NCI-H748 treated with DMSO at 0.1 percent for 48 hours (cell line): ENCODE data around the gene IGF1R.

Experiments used
- DNase-seq: peaks from one replicate; lab custom pipeline; 2025; lab: John Stamatoyannopoulos, UW

The IGF1R gene

GRCh38 chr15:98727115-98728040 is 79.0 kb downstream of the IGF1R start:
- no peak for DNase-seq

DNA sequence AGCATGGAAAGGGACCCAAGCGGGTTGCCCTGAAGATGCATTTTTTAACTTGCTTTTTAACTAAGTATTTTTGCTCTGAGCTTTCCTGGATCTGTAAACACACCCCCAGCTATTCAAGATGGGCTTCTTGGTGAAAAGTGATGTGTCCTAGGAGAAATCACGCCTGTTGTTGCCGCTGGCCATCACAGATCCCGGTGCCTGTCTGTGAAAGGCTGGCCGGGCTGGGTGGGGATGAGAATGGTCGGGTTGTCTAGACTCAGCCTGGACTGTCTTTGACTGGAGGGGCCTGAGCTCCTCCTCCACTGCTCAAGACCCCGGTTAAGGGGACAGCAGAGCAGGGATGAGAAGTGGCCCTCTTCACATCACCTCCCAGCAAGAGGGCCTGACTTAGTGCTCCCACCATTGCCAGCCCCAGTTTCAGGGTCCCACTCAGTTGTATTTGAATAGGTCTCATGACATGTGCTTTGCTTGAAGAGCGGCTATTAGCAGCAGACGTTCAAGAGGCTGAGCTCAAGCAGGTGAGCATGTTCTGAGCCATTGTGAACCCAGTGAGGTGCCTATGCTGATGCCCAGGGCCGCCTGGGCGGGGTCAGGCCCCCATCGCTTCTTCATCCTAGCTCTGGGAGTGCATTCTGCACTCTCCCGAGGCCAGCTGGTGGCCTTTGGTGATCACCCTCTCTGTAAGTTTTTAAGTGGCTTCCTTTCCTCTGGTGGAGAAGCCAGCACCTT is 79.9 kb downstream of the IGF1R start:
- DNase-seq, result no peak

DNA sequence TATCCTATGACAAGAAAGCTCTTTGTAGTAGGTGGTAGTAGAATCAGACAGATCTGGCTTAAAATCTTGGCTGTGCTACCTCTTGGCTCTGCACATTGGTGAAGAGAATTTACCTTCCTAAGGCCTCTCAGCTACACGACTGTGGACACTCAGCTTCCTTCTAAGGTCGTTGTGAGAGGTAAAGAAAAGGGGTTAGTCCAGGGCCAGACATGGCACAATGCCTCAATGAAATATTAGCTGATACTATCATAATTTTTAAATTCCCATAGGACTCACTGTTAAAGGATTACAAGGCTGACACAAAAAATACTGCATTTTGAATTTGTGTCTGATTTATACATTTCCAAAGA is 80.4 kb downstream of the IGF1R start:
- no peak for DNase-seq

DNA sequence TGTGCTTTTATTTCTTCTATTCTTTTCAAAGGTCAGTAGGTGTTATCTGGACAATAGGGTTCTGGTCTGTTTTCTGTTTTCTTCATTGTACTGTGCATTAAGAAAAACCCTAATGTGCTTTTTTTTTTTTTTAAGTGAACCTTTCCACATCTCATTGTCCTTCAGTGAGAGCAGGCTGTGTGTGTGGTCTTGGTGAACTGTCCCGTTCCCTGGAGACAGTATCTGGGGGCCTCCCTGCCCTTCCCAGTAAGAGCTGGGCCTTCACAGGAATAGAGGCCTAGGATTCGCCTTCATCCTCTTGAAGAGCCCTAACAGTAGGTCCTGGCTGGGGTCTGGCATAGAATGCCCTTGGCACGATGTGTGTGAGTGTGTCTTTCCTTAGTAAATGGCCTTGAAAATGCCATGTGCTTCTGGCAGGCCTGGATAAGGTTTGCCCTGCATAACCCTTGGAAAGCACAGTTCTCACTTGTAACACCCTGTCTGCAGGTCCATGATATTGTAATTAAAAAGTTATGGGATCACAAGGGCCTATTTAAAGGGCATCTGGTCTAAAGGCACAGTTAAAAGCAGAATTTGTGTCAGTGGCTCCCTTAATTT is 81.2 kb downstream of the IGF1R start:
- DNase-seq, result no peak

DNA sequence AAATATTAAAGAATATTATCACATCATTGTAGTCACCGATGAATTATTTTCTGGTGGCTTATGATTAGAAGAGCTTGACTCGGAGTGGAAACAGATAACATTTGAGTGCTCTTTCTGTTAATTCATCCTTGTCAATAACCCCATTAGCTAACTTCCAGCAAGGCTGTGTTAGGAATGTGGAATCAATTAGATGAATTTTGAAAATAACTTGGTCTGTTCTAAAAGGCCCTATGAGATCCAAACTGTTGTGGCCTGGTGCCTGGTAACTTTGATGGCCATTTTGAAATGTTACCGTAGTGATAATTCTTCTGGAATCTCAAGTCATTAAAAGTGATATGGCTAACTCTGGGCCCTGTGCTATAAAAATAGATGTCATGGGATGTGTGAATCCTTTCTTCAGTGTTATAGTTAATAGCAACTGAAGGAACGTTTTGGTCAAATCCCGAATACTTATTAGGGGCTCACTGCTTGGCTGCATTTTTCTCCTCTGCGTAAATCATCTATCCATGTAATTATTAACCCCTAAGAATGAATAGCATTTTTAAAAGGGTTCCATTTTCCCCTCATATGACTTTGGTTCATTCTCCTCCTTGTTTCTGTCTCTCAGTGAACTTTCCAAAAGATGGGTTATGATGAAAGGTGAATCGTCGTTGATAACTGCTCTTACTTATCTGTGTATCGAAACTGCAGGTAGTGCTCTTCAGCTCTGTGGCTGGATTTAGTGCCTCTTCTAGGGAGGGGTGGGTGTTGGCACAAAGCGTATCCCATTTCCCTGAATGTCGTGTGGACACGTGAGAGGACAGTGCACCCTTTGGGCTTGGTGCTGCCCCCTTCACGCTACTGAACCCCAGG is 82.7 kb downstream of the IGF1R start:
- no peak for DNase-seq

DNA sequence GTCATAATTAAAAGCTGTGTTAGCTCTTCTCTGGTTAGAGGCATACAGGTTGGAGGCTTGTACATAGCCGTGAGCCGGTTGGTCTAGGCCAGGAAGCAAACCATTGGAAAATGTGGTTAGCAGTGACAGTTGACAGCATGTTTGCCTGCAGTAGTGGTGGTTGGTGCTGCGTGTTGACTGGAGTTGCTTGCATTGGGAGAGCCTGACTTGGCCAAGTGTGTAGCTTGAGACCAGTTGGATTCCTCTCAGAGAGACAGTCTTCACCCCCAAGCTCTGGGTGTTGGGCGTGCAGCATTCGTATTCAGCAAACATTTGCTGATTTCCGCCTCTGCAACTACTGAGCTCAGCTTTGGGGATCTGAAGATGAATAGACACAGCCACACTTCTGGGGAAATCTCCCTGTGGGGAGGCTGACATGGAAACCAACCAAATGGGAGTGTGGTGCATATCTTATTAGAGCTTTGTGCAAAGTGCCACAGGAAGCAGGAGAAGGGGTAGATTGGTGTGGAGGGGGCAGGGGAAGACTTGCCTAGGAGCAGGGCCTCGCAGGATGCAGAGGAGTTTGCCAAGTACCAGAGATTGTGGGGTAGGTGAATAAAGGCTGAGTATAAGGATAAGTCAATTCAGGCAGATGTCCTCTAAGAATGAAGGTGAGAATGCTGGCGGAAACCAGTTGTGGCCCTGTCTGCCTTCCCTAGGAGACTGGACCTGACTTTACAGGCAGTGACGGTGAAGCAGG is 83.5 kb downstream of the IGF1R start:
- no peak for DNase-seq

DNA sequence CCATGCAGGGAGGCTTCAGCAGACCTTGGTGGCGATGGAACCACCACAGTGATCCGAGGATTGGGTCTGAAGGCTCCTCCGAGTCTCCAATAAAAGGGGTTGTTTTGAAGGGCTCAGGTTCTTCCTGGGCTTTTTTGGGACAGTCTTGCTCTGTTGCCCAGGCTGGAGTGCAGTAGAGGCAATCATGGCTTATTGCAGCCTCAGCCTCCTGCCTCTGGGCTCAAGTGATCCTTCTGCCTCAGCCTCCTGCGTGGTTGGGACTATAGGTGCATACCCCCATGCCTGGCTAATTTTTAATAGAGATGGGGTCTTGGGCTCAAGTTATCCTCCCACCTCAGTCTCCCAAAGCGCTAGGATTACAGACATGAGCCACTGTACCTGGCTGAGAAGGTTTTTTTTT is 84.8 kb downstream of the IGF1R start:
- no peak for DNase-seq

- no peak for DNase-seq
Observed at GRCh38 chr15:98734466-98735199, 86.3 kb downstream of the IGF1R start.

DNA sequence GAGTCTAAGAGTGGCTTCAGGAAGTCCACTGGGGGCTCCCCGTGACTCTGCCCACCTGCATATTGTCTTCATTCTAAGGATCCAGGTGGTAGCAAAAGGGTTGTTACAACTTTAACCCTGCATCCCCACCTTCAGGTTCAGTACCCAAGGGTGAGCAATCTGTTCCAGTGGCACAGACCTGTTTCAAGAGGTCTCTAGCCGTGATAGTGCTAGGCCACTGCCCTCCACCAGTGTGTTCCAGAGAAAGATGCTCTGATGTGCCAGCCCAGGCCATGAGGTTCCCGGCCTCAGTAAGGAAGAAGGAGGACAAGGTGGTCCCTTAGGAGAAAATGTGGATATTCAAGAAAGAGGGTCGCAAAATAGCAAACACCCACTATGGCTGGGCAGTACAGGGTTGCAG is 87.0 kb downstream of the IGF1R start:
- no peak for DNase-seq

- no peak for DNase-seq
Observed at GRCh38 chr15:98735895-98736617, 87.7 kb downstream of the IGF1R start.

DNA sequence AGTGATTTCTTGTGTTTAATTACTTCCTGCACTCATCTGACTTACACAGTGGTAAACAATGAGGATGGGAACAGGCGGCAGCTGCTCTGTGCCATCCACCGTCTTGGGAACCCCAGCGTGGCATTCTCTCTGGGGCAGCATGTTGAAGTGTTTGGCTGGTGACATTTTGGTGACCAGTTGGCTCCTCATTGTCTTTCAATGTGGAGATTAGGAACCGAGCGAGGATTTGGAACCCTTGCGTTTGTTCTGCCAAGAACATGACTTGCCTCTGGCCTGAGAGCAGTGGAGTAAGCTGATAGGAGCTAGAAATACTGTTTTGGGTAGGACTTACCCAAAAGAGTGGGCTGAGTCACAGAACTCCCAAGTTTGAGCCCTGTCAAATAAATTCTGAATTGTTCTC is 88.8 kb downstream of the IGF1R start:
- DNase-seq, result no peak

GRCh38 chr15:98737721-98738120 is 89.4 kb downstream of the IGF1R start:
- DNase-seq, result no peak

GRCh38 chr15:98738689-98739401 is 90.5 kb downstream of the IGF1R start:
- no peak for DNase-seq

GRCh38 chr15:98740295-98740694 is 92.0 kb downstream of the IGF1R start:
- no peak for DNase-seq

DNA sequence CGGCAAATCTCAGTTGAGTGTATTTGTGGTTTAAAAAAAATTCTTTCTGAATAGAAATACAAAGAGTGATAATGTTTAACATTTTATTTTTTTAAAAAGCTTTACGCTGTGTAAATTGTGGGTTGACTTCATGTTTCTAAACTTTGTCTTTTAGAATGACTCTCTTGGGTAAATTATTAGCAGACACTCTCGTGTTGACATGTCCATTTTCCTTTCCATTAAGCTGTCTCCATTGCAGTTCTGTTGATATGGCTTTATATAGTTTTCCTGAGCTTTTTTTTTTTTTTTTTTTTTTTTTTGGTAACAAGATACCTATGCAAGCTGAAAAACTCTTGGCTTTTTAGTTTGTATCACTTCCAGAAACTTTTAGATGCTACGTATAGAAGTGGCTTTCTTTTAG is 92.6 kb downstream of the IGF1R start:
- no peak for DNase-seq

DNA sequence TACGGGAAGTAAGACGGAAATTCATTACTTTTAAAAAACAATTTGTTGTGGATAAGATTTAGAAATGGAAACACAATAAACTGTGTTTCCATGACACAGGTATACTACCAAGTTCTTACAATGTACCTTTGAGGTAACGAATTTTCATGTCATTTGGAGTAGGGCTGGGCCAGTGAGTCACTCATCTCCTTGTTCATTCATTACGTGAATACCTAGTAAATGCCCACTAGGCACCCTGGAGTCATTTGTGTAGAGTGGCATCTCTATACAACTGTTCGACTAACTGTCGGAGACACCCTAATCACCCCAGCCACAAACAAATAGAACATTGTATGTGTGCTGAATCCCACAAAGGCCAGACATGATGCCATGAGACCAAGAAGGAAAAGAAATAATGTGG is 94.8 kb downstream of the IGF1R start:
- no peak for DNase-seq

DNA sequence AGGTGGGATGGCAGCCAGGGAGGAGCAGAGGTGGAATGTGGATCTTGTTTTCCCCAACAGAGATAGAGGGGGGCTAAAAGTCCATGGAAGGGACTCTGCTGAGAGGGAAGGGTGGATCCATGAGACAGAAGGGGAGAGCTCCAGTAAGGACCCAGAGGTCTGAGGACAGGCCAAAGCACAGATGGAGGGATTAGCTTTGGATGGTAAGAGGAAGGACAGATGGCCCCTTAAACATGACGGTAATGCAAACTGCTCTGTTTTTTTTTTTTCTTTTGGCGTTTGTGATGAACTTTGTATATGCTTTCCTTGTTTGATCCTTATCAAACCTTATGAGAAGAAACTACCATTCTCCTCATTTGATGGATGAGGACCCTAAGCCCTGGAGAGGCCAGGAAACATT is 96.2 kb downstream of the IGF1R start:
- DNase-seq, result no peak

- DNase-seq, result no peak
Observed at GRCh38 chr15:98745179-98745578, 96.8 kb downstream of the IGF1R start.

- no peak for DNase-seq
Observed at GRCh38 chr15:98745650-98746374, 97.5 kb downstream of the IGF1R start.
